GM12801 (cell line): Measurements from ENCODE around the gene TCF7.

Source experiments
- CTCF ChIP-seq: IDR thresholded peaks from one replicate; pipeline ENCODE4 v1.5.1; 2011; ENCODE audit warnings: control low read depth; ENCODE audit not compliant: insufficient read length; ENCODE audit errors: extremely low read depth

The TCF7 gene

GRCh38 chr5:134124289-134125038, 10.0 kb downstream of the TCF7 start:
- no peak for TF ChIP-seq CTCF

- TF ChIP-seq CTCF: no peak
These were observed 10.8 kb downstream of the TCF7 start for GRCh38 chr5:134125039-134126015.

- TF ChIP-seq CTCF: no peak
These were observed 12.9 kb downstream of the TCF7 start for GRCh38 chr5:134127376-134127861.

GRCh38 chr5:134127988-134128647, 13.6 kb downstream of the TCF7 start:
- TF ChIP-seq CTCF: no peak

- TF ChIP-seq CTCF: no peak
These were observed 14.1 kb downstream of the TCF7 start for GRCh38 chr5:134128648-134128995.

- no peak for TF ChIP-seq CTCF
These were observed 15.1 kb downstream of the TCF7 start for GRCh38 chr5:134129411-134130238.
